IPS-18c (cell line): Measurements from ENCODE around the gene HDGFL2.
A peak's percentile ranks its signal among the peaks of the same experiment; 100 is the strongest.

Experiments
- H3K4me3 ChIP-seq: 2 replicates; pipeline ENCODE4 v1.7.0; 2013; ENCODE audit warnings: low read depth, mild to moderate bottlenecking, low read length, moderate library complexity; ENCODE audit not compliant: insufficient read depth
- H3K9me3 ChIP-seq: one replicate; pipeline ENCODE4 v1.6.1; 2013; ENCODE audit warnings: mild to moderate bottlenecking, low read length, moderate library complexity; ENCODE audit not compliant: control insufficient read depth, insufficient read depth

The HDGFL2 gene

DNA sequence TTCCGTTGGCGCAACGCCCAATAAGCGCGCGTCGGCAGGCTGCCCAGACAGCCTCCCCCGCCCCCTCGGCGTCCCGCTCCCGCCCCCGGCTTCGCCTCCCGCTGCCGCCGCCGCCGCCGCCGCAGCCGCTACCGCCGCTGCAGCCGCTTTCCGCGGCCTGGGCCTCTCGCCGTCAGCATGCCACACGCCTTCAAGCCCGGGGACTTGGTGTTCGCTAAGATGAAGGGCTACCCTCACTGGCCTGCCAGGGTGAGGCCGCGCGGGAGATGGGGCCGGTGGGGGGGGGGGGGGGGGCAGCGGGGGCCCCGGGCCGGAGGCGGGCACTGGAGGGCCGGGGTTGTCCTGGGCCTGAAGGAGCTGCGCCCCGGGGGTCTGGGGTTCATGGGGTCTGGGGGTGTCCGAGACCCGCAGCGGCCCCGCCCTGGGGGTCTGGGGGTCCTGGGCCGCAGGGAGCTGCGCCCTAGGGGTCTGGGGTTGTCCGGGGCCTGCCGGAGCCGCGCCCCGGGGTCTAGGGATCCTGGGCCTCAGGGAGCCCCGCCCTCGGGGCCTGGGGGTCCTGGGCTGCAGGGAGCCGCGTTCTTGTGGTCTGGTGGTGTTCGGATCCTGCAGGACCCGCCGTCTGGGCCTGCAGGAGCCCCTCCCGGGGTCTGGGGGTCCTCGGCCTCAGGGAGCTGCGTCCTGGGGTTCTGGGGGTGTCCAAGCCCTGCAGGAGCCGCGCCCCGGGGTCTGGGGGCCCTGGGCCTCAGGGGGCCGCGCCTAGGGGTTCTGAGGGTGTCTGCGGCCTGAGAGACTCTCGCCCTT, at the start of gene HDGFL2:
HDGFL2 (plus strand) TSS at position 124 of the 801 bp plus-strand sequence; CDS start at position 178, 54 bp downstream.
- no peaks in the 10 kb centered on the region for H3K9me3 ChIP-seq
- peak within 1 kb of the TSS; percentile 76 for H3K4me3 ChIP-seq

DNA sequence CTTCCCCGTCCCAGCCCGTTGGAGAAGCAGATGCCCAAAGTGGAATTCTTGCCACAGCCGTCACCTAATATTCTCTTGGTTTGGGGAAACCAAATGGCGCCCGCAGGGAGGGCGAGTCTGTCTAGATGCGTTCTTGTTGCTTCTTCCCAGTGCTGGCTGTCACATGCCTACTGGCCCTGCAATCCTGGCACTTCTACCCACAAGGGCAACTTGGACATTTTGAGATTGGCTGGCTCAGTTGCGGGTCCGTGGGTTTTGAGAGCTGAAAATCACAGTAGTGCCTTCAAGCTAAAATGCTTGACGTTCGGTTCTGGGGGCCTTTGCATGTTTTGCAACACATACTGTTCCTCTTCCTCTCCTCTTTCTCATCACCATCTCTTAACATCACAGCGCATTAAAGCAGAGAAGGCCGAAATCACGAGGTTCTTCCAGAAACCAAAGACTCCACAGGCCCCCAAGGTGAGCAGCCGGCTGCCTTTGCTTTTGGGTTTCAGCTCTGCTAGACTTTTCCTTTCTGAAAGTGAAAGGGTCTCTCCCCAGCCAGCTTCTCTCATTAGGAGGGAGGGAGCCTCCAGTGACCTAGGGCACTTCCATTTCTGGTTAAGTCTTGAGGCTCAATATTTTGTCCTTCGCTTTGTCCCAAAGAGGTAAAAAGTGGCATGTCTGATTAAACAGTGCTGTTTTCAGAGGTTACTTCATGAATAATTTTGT, 48.5 kb upstream of the HDGFL2 start:
- Histone ChIP-seq H3K4me3 (no peak overlapping the region), H3K9me3 (no peaks in the 10 kb centered on the region)

DNA sequence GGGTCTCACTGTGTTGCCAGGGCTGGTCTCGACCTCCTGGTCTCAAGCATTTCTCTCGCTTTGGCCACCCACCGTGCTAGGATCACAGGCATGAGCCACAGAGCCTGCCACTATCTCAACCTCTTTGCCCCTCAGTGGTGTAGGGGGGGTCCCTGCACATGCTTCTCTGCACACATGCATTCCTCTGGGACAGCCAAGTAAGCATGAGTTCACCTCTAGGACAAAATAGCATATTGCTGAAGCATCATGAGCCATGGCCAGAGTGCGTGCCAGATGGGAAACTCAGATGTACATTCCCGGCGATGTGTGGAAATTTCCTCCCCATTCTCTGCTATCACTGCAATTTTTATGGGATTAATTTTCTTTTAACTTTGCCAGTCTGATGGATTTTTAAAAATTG, 46.6 kb upstream of the HDGFL2 start:
- no peaks in the 10 kb centered on the region for H3K9me3 ChIP-seq
- H3K4me3 ChIP-seq = no peak overlapping the region

DNA sequence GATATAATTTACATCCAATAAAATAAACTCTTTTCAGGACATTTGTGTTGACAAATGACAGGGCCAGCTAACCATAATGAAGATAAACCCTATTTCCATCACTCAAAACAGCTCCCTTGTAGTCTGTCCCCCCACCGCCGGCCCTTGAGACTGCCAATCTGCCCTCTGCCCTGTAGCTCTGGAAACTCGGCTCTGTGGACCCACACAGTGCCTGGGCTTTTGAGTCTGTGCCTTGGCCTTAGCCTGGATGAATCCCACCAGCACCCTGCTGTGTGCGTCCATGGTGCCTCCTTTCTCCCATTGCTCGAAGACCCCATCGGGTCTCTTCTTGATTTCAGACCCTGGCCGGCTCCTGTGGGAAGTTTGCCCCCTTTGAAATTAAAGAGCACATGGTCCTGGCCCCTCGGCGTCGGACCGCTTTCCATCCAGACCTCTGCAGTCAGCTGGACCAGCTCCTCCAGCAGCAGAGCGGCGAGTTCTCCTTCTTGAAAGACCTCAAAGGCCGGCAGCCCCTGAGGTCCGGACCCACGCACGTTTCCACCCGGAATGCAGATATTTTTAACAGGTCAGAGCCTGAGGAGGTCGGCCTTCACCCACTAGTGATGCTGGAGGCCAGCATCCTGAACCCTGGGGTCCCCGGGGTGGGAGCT, 43.6 kb upstream of the HDGFL2 start:
- H3K9me3 ChIP-seq = no peaks in the 10 kb centered on the region
- no peak overlapping the region for H3K4me3 ChIP-seq

DNA sequence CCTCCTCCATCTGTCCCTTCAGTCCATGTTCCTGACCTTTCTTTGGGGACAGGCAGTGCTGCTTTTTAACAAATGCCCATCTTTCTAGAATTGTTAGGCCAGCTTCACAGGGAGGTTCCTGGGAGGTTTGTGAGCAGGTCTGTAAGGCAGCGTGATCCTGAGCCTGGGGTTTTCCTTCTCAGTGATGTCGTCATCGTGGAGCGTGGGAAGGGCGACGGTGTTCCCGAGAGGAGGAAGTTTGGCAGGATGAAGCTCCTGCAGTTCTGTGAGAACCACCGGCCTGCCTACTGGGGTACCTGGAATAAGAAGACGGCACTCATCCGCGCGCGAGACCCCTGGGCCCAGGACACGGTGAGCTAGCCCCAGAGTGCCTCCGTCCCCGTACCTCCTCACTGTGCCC, 42.8 kb upstream of the HDGFL2 start:
- Histone ChIP-seq H3K4me3 (no peak overlapping the region), H3K9me3 (no peaks in the 10 kb centered on the region)

DNA sequence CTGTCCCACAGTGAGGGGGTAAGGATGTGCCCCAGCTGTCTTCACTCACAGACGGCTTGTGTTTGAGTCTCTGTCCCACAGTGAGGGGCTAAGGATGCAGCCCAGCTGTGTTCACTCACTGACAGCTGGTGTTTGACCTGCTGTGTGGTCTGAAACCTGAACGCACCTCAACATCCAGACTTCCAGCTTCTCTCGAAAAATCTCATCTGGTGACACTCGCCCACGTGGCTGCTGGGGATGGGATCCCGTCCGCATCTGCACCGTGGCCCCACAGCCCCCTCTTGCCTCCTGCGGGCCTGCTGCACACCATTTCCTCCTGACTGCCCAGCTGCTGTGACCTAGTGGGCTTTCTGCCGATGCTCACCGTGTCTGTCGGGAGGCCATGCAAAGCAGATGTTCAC, 42.3 kb upstream of the HDGFL2 start:
- H3K4me3 ChIP-seq = no peak overlapping the region
- no peaks in the 10 kb centered on the region for H3K9me3 ChIP-seq

DNA sequence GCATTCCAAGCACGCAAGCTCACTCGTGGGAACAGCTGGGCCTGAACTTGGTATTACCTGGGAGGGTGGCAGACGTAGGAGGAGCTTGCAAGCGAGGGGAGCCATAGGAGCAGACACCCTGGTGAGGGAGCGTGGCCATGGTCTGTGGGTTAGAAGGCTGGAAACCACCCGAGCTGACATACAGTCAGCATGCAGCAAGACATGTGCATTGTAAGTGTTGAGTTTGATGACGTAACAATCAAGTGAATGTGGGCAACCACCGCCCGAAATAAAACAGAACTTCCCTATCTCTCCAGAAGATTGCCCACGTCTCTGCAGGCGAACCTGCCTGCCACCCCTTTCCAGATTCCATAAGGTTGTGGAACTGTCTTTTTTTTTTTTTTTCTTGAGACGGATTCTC, 41.3 kb upstream of the HDGFL2 start:
- H3K9me3 ChIP-seq = no peaks in the 10 kb centered on the region
- H3K4me3 ChIP-seq = no peak overlapping the region

DNA sequence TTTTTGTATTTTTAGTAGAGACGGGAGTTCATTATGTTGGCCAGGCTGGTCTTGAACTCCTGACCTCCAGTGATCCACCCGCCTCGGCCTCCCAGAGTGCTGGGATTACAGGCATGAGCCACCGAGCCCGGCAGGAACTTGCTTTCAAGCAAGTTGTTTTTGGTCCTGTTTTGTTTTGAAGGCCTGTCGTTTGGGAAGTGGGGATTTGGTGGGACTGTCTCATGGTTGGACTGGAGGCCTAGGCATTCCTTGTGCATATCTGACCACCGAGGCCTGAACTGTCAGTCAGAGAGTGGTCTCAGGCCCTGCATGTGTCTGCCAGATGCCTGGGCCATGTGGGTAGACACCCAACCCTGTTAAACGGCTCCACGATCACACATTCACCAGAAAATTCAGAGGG, 40.8 kb upstream of the HDGFL2 start:
- H3K9me3 ChIP-seq = no peaks in the 10 kb centered on the region
- no peak overlapping the region for H3K4me3 ChIP-seq

DNA sequence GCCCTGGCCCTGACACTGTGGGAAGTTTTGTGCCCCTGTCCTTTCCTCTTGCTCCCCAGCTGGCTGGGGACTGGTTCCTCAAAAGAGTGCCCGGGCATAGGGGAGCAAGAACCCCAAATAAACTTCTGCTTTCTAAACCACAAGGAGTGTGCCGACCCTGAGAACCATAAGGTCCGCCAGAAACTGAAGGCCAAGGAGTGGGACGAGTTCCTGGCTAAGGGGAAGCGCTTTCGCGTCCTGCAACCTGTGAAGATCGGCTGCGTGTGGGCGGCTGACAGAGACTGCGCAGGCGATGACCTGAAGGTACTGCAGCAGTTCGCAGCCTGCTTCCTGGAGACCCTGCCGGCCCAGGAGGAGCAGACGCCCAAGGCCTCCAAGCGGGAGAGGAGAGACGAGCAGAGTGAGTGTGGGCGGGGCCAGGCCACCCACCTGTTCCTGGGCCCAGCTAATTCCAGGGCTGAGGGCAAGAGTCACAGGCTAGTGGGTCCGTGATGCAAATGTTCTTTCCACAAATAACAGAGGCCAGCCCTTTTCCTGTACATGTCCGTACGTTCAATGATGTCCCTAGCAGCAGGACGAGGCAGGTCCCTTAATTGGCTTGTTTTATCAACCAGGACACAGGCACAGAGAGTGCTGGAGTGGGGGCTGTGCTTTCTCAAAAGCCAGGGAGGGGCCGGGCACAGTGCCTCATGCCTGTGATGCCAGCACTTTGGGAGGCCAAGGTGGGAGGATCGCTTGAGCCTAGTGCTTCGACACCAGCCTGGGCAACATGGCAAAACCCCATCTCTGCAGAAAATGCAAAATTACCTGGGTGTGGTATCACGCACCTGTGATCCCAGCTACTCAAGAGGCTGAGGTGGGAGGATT, 40.1 kb upstream of the HDGFL2 start:
- H3K9me3 ChIP-seq = no peaks in the 10 kb centered on the region
- H3K4me3 ChIP-seq = no peak overlapping the region

DNA sequence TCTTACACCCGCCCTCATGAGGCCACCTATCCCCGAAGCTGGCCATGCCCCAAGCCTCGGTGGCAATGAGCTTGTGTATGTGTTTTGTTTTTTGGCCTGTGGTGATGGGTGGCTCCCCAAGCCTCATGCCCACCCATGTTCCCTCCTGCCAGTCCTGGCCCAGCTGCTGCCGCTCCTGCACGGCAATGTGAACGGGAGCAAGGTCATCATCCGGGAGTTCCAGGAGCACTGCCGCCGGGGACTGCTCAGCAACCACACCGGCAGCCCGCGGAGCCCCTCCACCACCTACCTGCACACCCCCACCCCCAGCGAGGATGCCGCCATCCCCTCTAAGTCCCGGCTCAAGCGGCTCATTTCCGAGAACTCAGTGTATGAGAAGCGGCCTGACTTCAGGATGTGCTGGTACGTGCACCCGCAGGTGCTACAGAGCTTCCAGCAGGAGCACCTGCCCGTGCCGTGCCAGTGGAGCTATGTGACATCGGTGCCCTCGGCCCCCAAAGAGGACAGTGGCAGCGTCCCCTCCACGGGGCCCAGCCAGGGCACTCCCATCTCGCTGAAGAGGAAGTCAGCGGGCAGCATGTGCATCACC, 39.1 kb upstream of the HDGFL2 start:
- no peaks in the 10 kb centered on the region for H3K9me3 ChIP-seq
- no peak overlapping the region for H3K4me3 ChIP-seq

DNA sequence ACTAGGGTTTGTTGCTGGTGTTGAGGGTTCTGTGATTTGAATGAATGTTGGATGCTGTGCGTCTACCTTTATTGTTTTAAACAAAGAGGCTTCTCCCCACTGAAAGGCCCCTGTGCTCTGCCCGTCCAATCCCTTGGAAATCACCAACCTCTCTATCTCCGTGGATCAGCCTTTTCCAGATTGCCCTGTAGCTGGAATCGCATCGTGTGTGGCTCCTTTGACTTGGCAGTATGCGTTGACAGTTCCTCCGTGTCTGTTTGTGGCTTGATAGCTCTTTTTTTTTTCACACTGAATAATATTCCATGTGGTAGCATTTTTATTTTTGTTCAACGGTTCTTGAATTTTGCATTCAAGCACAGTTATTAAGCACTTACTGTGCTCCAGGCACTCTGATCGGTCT, 37.7 kb upstream of the HDGFL2 start:
- Histone ChIP-seq H3K9me3 (no peaks in the 10 kb centered on the region), H3K4me3 (no peak overlapping the region)

DNA sequence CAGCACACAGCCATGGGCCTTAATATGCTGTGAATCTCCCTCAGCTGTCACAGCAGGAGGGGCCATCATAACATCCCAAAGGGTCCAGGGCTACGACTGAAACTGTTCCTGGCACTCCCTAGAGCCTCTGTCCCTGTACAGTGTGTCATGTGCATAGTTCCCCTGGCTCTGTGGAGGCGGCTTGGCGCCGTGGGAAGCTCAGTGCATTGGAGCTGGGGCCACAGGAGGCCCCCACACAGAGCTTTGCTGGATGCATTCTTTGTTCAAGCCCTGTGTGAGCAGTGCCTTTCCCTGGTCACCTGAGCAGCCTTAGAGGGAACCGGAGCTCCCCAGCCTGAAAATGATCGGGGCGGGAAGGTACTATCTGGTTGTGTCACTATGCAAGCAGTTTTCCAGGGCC, 35.9 kb upstream of the HDGFL2 start:
- Histone ChIP-seq H3K4me3 (no peak overlapping the region), H3K9me3 (no peaks in the 10 kb centered on the region)

DNA sequence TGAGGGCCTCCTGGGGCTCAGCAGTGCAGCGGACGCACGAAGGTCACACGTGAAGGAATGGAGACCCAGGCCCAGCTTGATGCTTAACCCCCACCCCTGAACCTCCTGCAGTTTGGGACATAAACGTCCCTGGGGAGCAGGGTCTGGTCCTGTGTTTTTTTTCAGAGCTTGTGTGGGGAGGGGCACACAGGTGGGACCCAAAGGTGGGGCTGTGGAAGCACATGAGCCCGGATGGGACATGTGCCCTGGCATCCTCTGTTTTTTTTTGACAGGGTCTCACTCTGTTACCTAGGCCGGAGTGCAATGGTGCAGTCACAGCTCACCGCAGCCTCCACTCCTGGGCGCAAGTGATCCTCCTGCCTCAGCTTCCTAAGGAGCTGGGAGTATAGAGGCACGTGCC, 35.0 kb upstream of the HDGFL2 start:
- no peaks in the 10 kb centered on the region for H3K9me3 ChIP-seq
- H3K4me3 ChIP-seq = no peak overlapping the region

DNA sequence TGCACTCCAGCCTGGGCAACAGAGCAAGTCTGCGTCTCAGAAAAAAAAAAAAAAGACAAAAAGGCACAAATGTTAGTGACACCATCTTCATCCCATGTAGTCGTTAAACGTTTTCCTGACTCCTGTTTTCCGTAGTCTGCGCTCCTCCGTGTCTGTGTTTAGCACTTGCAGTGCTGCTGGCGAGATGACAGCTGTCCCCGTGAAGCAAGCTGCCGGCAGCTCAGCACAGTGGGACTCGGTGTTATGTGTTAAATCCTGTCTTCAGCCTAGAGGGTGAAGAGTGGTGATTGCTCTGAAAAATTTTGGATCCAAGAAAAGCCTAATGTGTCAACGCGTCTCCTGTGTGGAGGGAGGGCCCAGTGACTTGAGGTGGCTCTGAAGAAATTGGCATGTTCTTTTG, 32.9 kb upstream of the HDGFL2 start:
- Histone ChIP-seq H3K9me3 (no peaks in the 10 kb centered on the region), H3K4me3 (no peak overlapping the region)

DNA sequence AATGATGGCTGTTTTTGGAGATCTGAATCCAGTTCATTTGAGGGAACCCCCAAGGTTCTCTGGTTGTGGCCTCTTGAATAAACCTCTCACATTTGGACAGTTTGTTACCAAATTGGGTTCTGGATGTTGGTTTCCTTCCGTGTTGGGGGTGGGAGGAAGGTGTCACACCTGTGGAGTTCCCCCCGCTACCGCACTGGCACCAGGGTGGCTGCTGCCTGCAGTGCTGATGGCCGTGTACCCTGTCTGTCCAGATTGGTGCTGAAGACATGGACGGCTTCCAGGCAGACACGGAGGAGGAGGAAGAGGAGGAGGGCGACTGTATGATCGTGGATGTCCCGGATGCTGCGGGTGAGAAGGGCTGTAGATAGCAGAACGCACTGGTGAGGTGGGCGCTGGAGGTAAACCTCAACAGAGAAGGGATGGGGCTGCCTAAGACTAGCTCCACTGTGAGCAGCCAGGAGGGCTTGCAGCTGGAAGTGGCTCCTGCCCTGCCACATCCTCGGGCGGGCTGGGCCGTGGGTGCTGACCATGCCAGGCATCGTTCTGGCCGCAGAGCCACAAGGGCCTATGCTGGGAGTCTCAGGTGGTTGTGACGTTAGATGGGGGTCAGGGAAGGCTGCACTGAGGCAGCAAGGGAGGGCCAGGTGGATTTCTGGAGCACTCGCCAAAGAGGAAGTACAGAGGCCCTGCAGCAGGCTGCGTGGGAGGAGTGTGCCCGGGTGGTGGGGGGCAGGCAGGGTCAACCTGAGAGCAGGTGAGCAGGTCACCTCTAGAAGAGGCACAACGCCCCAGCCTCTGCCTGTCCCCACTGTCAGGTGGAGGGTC, 29.9 kb upstream of the HDGFL2 start:
- no peak overlapping the region for H3K4me3 ChIP-seq
- H3K9me3 ChIP-seq = no peaks in the 10 kb centered on the region

DNA sequence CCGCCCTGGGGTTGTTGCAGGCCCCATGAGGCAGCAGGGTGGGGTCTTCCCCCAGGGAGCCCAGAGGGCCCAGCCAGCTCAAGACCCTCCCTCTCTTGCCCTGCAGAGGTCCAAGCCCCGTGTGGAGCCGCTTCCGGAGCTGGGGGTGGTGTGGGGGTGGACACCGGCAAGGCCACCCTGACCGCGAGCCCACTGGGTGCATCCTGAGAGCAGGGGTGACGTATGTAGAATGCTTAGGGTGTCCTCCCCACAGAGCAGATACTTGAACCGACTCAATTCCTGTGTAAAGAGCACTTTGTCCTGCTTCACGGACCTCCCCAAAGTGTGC, 29.3 kb upstream of the HDGFL2 start:
- Histone ChIP-seq H3K4me3 (no peak overlapping the region), H3K9me3 (no peaks in the 10 kb centered on the region)
